GM18520 (cell line): ENCODE measurements around the gene N4BP2.
"Not testable (repeated sequence)": the region's sequence is repeated elsewhere in the genome, so short reads cannot be mapped to it uniquely, and the experiment has no call there.

Source experiments
- ATAC-seq: cut with Tn5 transposase; IDR thresholded peaks from one replicate; pipeline ENCODE4 v1.9.1; 2021; ENCODE audit not compliant: unreplicated experiment

Gene N4BP2

GRCh38 chr4:40086421-40086820, 29.8 kb downstream of the N4BP2 start:
- no peak for ATAC-seq

- no peak for ATAC-seq
Measured at GRCh38 chr4:40087799-40088366, 31.2 kb downstream of the N4BP2 start.

DNA sequence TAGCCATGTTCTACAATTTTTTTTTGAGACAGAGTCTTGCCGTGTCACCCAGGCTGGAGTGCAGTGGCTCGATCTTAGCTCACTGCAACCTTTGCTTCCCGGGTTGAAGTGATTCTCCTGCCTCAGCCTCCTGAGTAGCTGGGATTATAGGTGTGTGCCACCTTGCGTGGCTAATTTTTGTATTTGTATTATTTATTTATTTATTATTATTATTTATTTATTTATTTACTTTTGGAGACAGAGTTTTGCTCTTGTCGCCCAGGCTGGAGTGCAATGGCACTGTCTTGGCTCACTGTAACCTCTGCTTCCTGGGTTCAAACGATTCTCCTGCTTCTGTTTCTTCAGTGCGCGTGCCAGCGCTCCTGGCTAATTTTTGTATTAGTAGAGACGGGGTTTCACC, 36.8 kb downstream of the N4BP2 start:
- ATAC-seq, result not testable (repeated sequence)

- no peak for ATAC-seq
Measured at GRCh38 chr4:40099010-40099409, 42.4 kb downstream of the N4BP2 start.

DNA sequence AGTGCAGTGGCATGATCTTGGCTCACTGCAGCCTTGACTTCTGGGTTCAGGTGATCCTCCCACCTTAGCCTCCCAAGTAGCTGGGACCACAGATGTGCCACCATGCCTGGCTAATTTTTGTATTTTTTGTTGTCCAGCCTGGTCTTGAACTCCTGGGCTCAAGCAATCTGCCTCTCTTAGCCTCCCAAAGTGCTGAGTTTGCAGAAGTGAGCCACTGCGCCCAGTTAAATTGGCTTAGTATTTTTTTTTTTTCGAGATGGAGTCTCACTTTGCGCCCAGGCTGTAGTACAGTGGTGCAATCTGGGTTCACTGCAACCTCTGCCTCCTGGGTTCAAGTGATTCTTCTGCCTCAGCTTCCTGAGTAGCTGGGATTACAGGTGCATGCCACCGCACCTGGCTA, 50.5 kb downstream of the N4BP2 start:
- not testable (repeated sequence) for ATAC-seq

GRCh38 chr4:40112027-40112792, 55.6 kb downstream of the N4BP2 start:
- no peak for ATAC-seq

GRCh38 chr4:40114206-40114605, 57.6 kb downstream of the N4BP2 start:
- no peak for ATAC-seq

- no peak for ATAC-seq
Measured at GRCh38 chr4:40118861-40119260, 62.2 kb downstream of the N4BP2 start.

- no peak for ATAC-seq
Measured at GRCh38 chr4:40119344-40119743, 62.7 kb downstream of the N4BP2 start.

GRCh38 chr4:40121515-40121914, 64.9 kb downstream of the N4BP2 start:
- no peak for ATAC-seq

- no peak for ATAC-seq
Measured at GRCh38 chr4:40122941-40123340, 66.3 kb downstream of the N4BP2 start.

GRCh38 chr4:40124690-40125089, 68.0 kb downstream of the N4BP2 start:
- no peak for ATAC-seq

DNA sequence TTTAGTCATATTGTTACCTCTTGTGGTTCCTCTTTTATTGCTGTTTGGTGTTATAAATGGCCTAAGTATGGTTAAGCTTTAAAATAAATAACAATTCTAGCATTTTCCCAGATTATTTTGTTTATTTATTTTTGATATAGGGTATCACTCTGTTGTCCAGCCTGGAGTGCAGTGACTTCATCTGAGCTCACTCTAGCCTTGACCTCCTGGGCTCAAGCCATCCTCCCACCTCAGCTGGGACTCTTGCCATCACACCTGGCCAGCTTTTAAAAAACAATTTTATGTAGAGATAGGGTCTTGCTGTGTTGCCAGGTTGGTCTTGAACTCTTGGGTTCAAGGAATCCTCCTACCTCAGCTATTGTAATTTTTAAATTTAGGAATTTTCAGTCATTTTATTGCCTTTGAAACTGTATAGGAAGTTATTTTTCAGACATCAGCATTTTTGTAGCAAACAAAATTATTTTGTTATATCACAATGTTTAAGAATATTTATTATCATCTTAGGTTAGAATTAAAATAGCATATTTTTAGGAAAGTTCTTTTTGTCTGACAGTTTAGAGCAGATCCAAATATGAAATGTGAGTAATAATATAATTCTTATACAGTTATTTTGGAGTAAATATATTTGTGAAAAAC, 73.9 kb downstream of the N4BP2 start:
- no peak for ATAC-seq

DNA sequence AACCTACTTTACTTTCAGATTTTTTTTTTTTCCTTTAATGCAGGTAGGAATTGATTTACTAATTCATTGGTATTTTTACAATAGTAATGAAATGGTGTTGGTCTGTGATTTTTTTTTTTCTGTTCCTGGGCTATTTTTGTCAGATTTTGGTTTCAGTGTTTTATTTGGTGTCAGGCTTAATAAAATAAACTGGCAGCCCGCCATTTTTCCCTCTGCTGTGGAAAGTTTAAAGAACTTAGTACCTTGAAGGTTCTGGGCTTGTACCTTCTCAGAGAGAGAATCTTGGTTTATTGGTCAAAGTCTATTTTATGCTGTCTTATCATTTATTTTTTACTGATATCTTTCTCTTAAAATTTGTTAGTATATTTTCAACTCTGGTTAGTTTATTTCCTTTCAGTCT, 76.2 kb downstream of the N4BP2 start:
- ATAC-seq, result no peak

GRCh38 chr4:40134206-40134917, 77.7 kb downstream of the N4BP2 start:
- no peak for ATAC-seq

DNA sequence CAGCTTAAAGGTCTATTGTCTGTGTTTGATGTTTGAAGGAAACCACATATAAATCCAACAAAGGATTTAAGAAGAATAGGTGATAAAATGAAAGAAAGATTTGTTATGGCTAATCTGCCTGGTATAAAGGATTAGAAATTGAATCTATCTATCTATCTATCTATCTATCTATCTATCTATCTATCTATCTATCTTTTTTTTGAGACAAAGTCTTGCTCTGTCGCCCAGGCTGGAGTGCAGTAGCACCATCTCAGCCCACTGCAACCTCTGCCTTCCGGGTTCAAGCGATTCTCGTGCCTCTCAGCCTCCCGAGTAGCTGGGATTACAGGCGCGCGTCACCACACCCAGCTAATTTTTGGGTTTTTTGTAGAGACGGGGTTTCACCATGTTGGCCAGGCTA, 79.6 kb downstream of the N4BP2 start:
- not testable (repeated sequence) for ATAC-seq

DNA sequence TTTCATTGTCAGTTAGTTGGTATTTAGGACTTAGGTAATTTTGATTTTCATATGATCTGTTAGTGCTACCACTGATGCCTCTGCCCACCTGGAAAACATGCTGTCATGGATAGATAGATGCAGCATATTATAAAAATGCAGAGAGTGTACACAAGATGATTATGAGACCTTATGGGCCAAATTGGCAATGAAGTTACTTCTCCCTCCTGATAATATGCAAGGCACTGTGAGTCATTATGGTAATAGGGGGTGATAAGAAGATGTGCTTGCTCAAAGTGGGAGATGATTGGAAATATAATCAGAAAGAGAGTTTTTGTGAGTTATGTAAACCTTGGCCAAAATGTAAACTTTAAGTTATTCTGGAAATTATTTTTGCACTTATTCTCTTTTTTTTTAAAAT, 83.5 kb downstream of the N4BP2 start:
- no peak for ATAC-seq

GRCh38 chr4:40140597-40140996, 83.9 kb downstream of the N4BP2 start:
- ATAC-seq, result not testable (repeated sequence)

GRCh38 chr4:40143926-40144508, 87.4 kb downstream of the N4BP2 start:
- ATAC-seq, result no peak

DNA sequence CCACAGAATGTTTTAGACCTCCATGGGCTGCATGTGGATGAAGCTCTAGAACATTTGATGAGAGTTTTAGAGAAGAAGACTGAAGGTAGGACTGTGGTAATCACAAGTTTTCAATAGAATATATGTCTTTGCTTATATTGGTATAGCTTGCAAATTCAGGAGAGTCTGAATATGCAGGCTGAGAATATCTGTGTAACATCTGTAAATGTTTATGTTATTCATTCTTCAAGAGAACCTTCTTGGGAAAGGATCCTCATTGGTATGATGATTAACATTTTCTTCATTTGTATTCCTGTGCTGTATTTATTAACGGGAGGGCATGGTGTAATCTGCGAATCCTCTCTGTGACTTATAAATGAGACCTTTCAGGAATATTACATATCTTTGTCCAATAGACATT, 88.1 kb downstream of the N4BP2 start:
- ATAC-seq, result no peak

DNA sequence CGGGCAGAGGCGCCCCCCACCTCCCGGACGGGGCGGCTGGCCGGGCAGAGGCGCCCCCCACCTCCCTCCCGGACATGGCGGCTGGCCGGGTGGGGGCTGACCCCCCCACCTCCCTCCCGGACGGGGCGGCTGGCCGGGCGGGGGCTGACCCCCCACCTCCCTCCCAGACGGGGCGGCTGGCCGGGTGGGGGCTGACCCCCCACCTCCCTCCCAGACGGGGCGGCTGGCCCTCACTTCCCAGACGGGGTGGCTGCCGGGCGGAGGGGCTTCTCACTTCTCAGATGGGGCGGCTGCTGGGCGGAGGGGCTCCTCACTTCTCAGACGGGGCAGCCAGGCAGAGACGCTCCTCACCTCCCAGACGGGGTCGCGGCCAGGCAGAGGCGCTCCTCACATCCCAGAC, 90.8 kb downstream of the N4BP2 start:
- not testable (repeated sequence) for ATAC-seq
